Measurements from ENCODE around the gene MARS2.
"Not testable (repeated sequence)": the region's sequence is repeated elsewhere in the genome, so short reads cannot be mapped to it uniquely, and the experiment has no call there.

MARS2 gene

DNA sequence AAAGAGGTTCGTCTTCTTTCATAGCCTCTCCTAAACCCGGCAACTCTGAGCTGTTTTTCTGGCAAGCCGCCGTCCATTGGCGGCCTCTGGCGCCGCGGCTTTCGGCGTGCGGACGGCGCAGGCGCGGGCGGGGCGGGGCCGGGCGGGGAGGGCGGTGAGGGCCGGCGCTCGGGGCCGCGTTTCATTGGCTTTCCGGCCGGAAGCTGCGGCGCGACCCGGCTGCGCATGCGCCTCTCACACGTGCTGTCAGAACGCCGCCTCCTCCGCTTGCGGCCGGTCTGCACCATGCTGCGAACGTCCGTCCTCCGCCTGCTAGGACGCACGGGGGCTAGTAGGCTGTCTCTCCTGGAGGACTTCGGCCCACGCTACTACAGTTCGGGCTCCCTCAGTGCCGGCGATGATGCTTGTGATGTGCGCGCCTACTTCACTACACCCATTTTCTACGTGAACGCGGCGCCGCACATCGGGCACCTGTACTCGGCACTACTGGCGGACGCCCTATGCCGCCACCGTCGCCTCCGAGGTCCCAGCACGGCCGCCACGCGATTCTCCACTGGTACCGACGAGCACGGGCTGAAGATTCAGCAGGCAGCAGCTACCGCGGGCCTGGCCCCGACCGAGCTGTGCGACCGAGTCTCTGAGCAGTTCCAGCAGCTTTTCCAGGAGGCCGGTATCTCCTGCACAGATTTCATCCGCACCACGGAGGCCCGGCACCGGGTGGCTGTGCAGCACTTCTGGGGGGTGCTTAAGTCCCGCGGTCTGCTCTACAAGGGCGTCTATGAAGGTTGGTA is at the start of gene MARS2:
Gene MARS2 (plus strand): TSS at position 249 of the 791 bp plus-strand sequence. CDS start 37 bp downstream, at position 286.
- DNase-seq: peak; percentile 91

DNA sequence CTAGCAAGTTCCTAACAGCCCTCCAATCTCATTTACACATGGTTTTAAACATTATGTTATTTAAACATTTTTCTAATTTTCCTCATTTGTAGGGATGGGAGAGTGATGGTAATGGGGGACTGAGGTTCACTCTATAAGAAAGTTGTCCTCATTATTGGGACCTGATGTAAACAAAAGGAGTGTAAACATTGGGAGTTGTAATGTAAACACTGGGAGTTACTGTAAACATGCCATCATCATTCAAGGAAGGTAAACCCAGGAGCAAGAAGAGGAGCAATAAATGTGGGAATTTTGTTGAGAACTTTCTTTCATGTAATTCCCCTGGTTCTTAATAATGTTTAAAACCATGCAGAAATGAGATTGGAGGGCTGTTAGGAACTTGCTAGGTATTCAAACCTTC is 47.6 kb upstream of the MARS2 start:
- no peak for DNase-seq

DNA sequence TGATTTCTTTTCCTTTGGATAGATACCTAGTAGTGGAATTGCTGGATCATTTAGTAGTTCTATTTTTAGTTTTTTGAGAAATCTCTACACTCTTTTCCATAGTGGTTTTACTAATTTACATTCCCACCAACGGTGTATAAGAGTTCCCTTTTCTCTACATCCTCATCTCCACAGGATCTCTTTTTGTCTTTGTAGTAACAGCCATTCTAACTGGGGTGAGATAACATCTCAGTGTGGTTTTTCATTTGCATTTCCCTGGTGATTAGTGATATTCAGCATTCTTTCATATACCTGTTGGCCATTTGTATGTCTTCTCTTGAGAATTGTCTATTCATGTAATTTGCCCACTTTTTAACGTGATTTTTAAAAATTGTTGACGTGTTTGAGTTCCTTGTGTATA is 43.5 kb upstream of the MARS2 start:
- DNase-seq: no peak

DNA sequence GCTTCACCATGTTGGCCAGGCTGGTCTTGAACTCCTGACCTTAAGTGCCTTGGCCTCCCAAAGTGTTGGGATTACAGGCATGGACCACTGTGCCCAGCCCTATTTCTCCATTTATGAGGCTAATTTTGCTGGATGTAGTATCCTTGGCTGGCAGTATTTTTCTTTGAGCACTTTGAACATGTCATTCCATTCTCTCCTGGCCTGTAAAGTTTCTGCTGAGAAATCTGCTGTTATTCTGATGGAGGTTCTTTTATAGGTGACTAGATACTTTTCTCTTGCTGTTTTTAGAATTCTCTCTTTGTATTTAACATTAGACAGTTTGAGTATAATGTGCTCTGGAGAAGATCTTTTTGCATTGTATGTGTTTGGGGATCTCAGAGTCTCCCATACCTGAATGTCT is 38.9 kb upstream of the MARS2 start:
- no peak for DNase-seq

DNA sequence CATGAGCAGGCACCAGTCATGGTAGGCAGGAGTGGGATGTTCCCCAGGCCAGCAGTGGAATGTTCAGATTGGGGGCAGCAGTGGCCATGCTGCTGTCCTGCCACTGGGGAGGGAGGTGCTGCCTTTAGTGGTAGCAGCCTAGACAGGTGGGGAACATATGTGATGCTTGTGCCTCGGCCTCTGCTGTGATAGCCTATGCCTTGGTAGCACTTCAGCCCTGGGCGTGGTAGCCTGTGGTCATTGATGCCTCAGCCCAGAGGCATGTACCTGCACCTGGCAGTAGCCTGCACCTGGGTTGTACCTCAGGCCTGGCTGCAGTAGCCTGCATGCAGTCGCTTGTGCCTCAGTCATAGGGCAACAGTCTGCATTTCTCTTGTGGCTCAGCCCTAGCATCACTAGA is 36.9 kb upstream of the MARS2 start:
- DNase-seq: no peak

DNA sequence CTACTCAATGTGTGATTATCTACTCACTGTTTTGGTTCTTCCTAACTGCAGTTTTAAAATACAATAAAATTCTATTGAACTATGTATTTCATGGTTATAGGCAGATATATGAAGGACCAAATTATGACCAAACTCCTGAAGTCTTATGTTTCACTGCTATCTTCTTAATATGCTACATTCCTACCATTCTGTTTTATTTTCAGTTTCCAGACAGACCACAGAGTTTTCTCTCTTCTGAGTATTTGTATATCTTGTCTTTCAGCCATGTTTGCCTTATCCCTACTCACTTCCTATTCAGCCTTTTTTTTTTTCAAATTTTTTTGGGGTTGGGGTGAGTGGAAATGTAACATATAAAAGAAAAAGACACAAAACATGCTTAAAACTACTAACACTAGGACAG is 36.1 kb upstream of the MARS2 start:
- DNase-seq: no peak

DNA sequence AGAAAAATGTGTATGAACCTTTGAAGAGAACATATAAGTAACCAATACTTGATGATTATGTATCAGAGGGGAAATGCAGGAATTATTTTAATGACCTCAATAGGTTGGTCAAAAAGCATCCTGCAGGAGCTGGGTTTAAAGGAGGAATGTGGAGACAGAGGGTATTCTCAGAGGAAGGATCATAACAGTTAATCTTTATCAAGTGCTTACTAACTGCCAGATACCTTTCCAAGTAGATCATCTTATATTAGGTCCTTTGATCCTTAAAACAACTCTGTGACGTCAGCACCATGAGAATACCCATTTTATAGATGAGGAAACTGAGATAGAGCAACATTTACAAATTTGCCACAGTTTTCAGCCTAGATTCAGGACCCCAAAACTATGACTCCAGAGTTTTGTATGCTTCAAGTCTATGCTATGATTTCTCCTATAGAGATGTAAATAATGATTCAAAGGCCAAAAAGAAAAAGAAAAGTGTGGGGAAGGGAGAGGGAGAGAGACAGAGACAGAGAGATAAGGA is 32.7 kb upstream of the MARS2 start:
- DNase-seq: no peak

DNA sequence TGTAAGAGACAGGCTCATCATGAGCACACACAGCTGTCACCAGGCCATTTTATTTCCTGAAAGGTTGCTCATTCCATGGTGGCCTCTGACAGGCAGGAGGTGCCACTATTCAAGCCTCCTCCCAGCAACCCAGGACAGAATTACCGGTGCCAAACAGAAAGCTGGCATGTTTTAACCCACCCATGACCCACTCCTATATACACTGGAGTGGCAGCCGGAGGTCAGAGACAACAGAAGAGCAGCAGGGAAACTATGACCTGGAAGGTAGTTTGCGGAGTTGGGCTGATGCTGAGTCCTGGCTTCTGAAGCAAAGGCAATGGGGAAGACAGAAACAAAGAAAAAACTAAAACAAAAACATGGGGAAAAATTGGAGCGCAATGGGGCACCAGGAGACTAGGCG is 32.1 kb upstream of the MARS2 start:
- no peak for DNase-seq

DNA sequence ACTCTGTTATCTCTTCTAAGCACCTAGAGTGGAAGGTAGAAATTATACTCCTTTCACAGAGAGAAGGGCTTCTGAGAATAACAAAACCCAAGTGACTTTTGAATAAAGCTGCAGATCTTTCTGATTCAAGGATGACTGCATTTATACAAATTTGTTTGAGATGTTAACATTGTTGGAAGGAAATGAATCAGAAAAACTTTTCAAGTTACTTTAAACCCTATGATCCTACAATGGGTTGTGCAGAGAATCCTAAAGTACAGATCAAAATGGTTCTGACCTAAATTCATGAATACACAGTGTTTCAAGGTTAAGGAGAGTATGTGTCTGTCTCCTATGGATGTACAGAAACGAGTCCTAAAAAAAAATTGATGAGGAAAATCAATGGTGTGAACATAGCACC is 31.6 kb upstream of the MARS2 start:
- DNase-seq: no peak

GRCh38 chr2:197674060-197674459 is 31.1 kb upstream of the MARS2 start:
- DNase-seq: no peak

GRCh38 chr2:197674591-197674990 is 30.6 kb upstream of the MARS2 start:
- no peak for DNase-seq

DNA sequence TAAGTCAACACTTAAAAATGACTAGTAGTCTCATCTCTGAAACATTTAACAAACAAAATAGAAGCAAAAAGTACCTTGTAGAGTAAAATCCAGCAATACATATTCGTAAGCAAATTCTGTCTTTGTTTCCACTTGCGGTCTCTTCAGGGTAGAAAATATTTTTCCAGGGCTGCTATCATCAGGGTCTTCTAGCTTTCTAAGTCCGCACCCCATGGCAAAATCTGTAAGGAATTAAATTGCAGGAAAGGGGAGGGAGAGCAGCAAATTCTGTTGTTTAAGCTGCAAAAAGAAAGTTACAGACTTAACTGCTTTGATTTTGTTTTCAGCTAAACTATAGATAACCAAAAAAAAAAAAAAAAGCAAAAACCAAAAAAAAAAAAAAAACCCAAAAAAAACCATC is 29.9 kb upstream of the MARS2 start, which contains the start of gene RFTN2:
Gene RFTN2 (minus strand): TSS at position 342 of the 400 bp plus-strand sequence. CDS start 129 bp downstream, at position 213.
- DNase-seq: no peak

- DNase-seq: no peak
Observed at GRCh38 chr2:197675711-197676188, 29.4 kb upstream of the MARS2 start.

DNA sequence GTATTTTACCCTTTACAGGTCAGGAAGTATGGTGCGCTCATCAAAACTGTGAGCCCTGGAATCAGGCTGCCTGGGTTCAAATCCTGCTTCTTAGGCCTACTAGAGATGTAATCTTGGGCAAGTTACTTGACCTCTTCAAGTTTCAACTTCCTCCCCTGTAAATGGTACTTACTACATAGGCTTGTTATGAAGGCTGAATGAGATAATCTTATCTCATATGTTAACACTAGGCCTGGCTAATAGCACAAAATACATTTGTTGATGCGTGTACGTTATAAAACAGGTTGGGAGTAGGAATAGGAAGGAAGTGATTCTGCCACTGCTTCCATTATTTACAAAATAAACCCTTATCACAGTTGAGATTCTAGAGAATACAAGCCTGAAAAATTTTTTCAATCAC is 28.1 kb upstream of the MARS2 start:
- DNase-seq: no peak

DNA sequence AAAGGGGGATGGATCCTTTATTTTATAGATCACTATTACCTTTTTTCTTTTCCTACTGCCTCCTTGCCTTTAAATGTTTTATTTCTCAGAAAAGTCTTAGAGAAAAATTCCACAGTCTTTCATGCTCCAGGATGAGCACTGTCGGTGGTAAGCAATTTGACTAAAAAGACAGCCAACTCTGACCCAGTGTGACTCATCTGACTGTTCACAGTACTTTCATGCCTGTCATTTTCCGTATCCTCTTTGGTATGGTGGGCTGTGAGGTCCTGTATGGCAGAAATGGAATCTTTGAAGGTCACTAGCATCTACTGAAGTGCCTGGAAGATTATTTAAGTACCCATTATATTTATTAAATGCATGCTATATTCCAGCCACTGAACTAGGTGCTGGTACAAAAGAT is 27.7 kb upstream of the MARS2 start:
- DNase-seq: no peak

GRCh38 chr2:197695206-197695605 is 10.0 kb upstream of the MARS2 start:
- not testable (repeated sequence) for DNase-seq

DNA sequence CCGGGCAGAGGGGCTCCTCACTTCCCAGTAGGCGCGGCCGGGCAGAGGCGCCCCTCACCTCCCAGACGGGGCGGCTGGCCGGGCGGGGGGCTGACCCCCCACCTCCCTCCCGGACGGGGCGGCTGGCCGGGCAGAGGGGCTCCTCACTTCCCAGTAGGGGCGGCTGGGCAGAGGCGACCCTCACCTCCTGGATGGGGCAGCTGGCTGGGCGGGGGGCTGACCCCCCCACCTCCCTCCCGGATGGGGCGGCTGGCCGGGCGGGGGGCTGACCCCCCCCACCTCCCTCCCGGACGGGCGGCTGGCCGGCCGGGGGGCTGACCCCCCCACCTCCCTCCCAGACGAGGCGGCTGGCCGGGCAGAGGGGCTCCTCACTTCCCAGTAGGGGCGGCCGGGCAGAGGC is 9.2 kb upstream of the MARS2 start:
- DNase-seq: not testable (repeated sequence)

DNA sequence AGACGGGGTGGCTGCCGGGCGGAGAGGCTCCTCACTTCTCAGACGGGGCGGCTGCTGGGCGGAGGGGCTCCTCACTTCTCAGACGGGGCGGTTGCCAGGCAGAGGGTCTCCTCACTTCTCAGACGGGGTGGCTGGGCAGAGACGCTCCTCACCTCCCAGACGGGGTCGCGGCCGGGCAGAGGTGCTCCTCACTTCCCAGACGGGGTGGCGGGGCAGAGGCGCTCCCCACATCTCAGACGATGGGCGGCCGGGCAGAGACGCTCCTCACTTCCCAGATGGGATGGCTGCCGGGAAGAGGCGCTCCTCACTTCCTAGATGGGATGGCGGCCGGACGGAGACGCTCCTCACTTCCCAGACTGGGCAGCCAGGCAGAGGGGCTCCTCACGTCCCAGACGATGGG is 8.6 kb upstream of the MARS2 start:
- not testable (repeated sequence) for DNase-seq

- not testable (repeated sequence) for DNase-seq
Observed at GRCh38 chr2:197699724-197700123, 5.4 kb upstream of the MARS2 start.

- DNase-seq: no peak
Observed at GRCh38 chr2:197700960-197701359, 4.2 kb upstream of the MARS2 start.

- no peak for DNase-seq
Observed at GRCh38 chr2:197704434-197705120, 592 bp upstream of the MARS2 start.

DNA sequence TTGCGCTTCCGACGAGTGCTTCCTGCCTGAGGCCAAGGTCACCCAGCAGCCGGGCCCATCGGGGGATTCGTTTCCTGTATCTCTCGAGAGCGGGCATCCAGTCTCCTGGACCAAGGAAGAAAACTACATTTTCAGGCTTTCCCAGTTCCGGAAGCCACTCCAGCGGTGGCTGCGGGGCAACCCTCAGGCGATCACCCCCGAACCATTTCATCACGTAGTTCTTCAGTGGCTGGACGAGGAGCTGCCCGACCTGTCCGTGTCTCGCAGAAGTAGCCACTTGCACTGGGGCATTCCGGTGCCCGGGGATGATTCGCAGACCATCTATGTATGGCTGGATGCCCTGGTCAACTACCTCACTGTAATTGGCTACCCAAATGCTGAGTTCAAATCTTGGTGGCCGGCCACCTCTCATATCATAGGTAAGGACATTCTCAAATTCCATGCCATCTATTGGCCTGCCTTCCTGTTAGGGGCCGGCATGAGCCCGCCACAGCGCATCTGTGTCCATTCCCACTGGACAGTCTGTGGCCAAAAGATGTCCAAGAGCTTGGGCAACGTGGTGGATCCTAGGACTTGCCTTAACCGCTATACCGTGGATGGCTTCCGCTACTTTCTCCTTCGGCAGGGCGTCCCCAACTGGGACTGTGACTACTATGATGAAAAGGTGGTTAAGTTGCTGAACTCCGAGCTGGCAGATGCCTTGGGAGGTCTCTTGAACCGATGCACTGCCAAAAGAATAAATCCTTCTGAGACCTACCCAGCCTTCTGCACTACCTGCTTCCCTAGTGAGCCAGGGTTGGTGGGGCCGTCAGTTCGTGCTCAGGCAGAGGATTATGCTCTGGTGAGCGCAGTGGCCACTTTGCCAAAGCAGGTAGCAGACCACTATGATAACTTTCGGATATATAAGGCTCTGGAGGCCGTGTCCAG is 1.0 kb downstream of the MARS2 start:
- no peak for DNase-seq

DNA sequence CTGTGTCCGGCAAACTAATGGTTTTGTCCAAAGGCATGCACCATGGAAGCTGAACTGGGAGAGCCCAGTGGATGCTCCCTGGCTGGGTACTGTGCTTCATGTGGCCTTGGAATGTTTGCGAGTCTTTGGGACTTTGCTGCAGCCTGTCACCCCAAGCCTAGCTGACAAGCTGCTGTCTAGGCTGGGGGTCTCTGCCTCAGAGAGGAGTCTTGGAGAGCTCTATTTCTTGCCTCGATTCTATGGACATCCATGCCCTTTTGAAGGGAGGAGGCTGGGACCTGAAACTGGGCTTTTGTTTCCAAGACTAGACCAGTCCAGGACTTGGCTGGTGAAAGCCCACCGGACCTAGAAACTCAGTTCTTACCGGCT is 1.7 kb downstream of the MARS2 start:
- DNase-seq: no peak
